ENCODE measurements around the gene DCC. TPM values are rescaled to one million over a fixed set of nuclear protein-coding genes. Genes with fewer than 3 reads are reported as not detected.
A peak's percentile ranks its signal among the peaks of the same experiment; 100 is the strongest.

The DCC gene
- total RNA-seq, 1 donor from 2014 or later, result 14.7 TPM

- H3K9me3 Mint-ChIP-seq (ENCODE audit: unreplicated experiment), result peaks cover 6% of the 10 kb centered on the region
- no peak for DNase-seq (ENCODE audit: low spot score)
- H3K36me3 Mint-ChIP-seq (ENCODE audit: low read depth, unreplicated experiment), result peaks cover 4% of the 10 kb centered on the region
- H3K4me3 Mint-ChIP-seq (ENCODE audit: unreplicated experiment), result no peak overlapping the region
- peaks cover 52% of the 10 kb centered on the region for H3K4me1 Mint-ChIP-seq (ENCODE audit: unreplicated experiment)
- peaks cover 5% of the 10 kb centered on the region for H3K27me3 Mint-ChIP-seq (ENCODE audit: unreplicated experiment)
- peak overlapping the region; percentile 83 for H3K27ac Mint-ChIP-seq (ENCODE audit: unreplicated experiment)
- TF ChIP-seq CTCF (IDR thresholded peaks at IDR 0.05; ENCODE audit: unreplicated experiment), result no peak
Measured at GRCh38 chr18:52678551-52678950, 338.6 kb downstream of the DCC start.

GRCh38 chr18:52679354-52679753 is 339.4 kb downstream of the DCC start:
- no peak for TF ChIP-seq CTCF (IDR thresholded peaks at IDR 0.05; ENCODE audit: unreplicated experiment)
- H3K27me3 Mint-ChIP-seq (ENCODE audit: unreplicated experiment), result peaks cover 5% of the 10 kb centered on the region

GRCh38 chr18:52682260-52682659 is 342.3 kb downstream of the DCC start:
- Mint-ChIP-seq H3K4me1 (ENCODE audit: unreplicated experiment) (peaks cover 38% of the 10 kb centered on the region), H3K4me3 (ENCODE audit: unreplicated experiment) (no peak overlapping the region), H3K36me3 (ENCODE audit: low read depth, unreplicated experiment) (no peaks in the 10 kb centered on the region), H3K9me3 (ENCODE audit: unreplicated experiment) (no peaks in the 10 kb centered on the region), H3K27ac (ENCODE audit: unreplicated experiment) (peak overlapping the region; percentile 93), H3K27me3 (ENCODE audit: unreplicated experiment) (peaks cover 5% of the 10 kb centered on the region)
- TF ChIP-seq CTCF (IDR thresholded peaks at IDR 0.05; ENCODE audit: unreplicated experiment), result no peak
- DNase-seq (ENCODE audit: low spot score), result peak; percentile 16

More at GRCh38 chr18:52679354-52679753, 339.4 kb downstream of the DCC start:
- peaks cover 5% of the 10 kb centered on the region for H3K9me3 Mint-ChIP-seq (ENCODE audit: unreplicated experiment)
- H3K27ac Mint-ChIP-seq (ENCODE audit: unreplicated experiment), result peak overlapping the region; percentile 58
- DNase-seq (ENCODE audit: low spot score), result no peak
- H3K4me1 Mint-ChIP-seq (ENCODE audit: unreplicated experiment), result peaks cover 50% of the 10 kb centered on the region
- no peak overlapping the region for H3K4me3 Mint-ChIP-seq (ENCODE audit: unreplicated experiment)
- peaks cover 2% of the 10 kb centered on the region for H3K36me3 Mint-ChIP-seq (ENCODE audit: low read depth, unreplicated experiment)

GRCh38 chr18:52685316-52685715 is 345.3 kb downstream of the DCC start:
- Mint-ChIP-seq H3K27ac (ENCODE audit: unreplicated experiment) (no peak overlapping the region), H3K4me1 (ENCODE audit: unreplicated experiment) (peaks cover 25% of the 10 kb centered on the region), H3K36me3 (ENCODE audit: low read depth, unreplicated experiment) (no peaks in the 10 kb centered on the region), H3K27me3 (ENCODE audit: unreplicated experiment) (peaks cover 4% of the 10 kb centered on the region), H3K4me3 (ENCODE audit: unreplicated experiment) (no peak overlapping the region), H3K9me3 (ENCODE audit: unreplicated experiment) (no peaks in the 10 kb centered on the region)
- no peak for DNase-seq (ENCODE audit: low spot score)
- no peak for TF ChIP-seq CTCF (IDR thresholded peaks at IDR 0.05; ENCODE audit: unreplicated experiment)

GRCh38 chr18:52691841-52692240 is 351.8 kb downstream of the DCC start:
- no peak for TF ChIP-seq CTCF (IDR thresholded peaks at IDR 0.05; ENCODE audit: unreplicated experiment)

More at GRCh38 chr18:52691841-52692240, 351.8 kb downstream of the DCC start:
- Mint-ChIP-seq H3K27ac (ENCODE audit: unreplicated experiment) (no peak overlapping the region), H3K4me3 (ENCODE audit: unreplicated experiment) (no peak overlapping the region), H3K9me3 (ENCODE audit: unreplicated experiment) (no peaks in the 10 kb centered on the region), H3K36me3 (ENCODE audit: low read depth, unreplicated experiment) (no peaks in the 10 kb centered on the region), H3K4me1 (ENCODE audit: unreplicated experiment) (no peaks in the 10 kb centered on the region), H3K27me3 (ENCODE audit: unreplicated experiment) (no peaks in the 10 kb centered on the region)
- no peak for DNase-seq (ENCODE audit: low spot score)

All from endothelial cell (in vitro differentiated cells).